IPS DF 6.9 (cell line): Measurements from ENCODE around the gene CALD1.

Experiments used
- DNase-seq: peaks from one replicate; pipeline ENCODE4 v3.0.0-alpha.2; 2013; ENCODE audit warnings: low read depth, low spot score
- H3K27ac ChIP-seq: one replicate; pipeline ENCODE4 v1.5.1; 2013; ENCODE audit warnings: low read length, control low read depth
- H3K27me3 ChIP-seq: 2 replicates; pipeline ENCODE4 v1.6.1; 2013; ENCODE audit warnings: mild to moderate bottlenecking, low read length; ENCODE audit not compliant: control insufficient read depth, insufficient read depth
- H3K36me3 ChIP-seq: 2 replicates; pipeline ENCODE4 v1.6.1; 2013; ENCODE audit warnings: low read length; ENCODE audit not compliant: control insufficient read depth, insufficient read depth
- H3K4me1 ChIP-seq: 2 replicates; pipeline ENCODE4 v1.6.1; 2013; ENCODE audit warnings: low read length; ENCODE audit not compliant: control insufficient read depth, insufficient read depth
- H3K4me3 ChIP-seq: 2 replicates; pipeline ENCODE4 v1.5.1; 2013; ENCODE audit warnings: mild to moderate bottlenecking, low read length
- H3K9me3 ChIP-seq: 2 replicates; pipeline ENCODE4 v1.6.1; 2013; ENCODE audit warnings: low read length, inconsistent platforms; ENCODE audit not compliant: control insufficient read depth, insufficient read depth
- WGBS: extraction: QIAGEN DNeasy Blood & Tissue Kit; methylation state at CpG from one replicate; pipeline ENCODE4 v1.1.7; 2013; ENCODE audit warnings: mixed read lengths, missing lambda C conversion rate; ENCODE audit not compliant: insufficient read length, insufficient coverage; 5-methylcytosine and 5-hydroxymethylcytosine counted together

CALD1 gene

DNA sequence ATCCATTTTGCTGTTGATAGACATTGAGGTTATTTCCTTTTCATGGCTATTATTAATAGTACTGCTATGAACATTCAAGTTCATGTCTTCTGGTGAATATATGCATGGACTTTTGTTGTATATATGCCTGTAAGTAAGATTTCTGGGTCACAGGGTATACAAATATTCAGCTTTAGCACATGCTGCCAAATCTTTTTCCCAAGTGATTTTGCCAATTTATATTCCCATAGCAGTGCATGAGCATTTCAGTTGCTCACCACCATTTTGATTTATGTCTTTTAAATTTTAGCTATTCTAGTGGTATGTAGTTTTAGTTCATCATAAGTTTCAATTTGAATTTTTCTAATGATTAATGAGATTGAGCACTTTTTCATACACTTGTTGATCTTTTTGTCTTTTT, 59.9 kb downstream of the CALD1 start:
- Histone ChIP-seq H3K4me3 (no peak overlapping the region), H3K27me3 (no peaks in the 10 kb centered on the region), H3K9me3 (peaks cover 1% of the 10 kb centered on the region; the same call in 1 of the 2 replicates), H3K27ac (no peak overlapping the region), H3K36me3 (no peaks in the 10 kb centered on the region), H3K4me1 (no peaks in the 10 kb centered on the region)
- DNase-seq: no peak

GRCh38 chr7:134842062-134842461, 62.6 kb downstream of the CALD1 start:
- no peaks in the 10 kb centered on the region for H3K27me3 ChIP-seq
- H3K4me1 ChIP-seq: no peaks in the 10 kb centered on the region
- no peak for DNase-seq
- 0 out of 2 replicates have a peak, but pooled peaks cover 4% of the 10 kb centered on the region for H3K36me3 ChIP-seq
- H3K4me3 ChIP-seq: no peak overlapping the region
- peaks cover 1% of the 10 kb centered on the region; the same call in 1 of the 2 replicates for H3K9me3 ChIP-seq
- no peak overlapping the region for H3K27ac ChIP-seq

DNA sequence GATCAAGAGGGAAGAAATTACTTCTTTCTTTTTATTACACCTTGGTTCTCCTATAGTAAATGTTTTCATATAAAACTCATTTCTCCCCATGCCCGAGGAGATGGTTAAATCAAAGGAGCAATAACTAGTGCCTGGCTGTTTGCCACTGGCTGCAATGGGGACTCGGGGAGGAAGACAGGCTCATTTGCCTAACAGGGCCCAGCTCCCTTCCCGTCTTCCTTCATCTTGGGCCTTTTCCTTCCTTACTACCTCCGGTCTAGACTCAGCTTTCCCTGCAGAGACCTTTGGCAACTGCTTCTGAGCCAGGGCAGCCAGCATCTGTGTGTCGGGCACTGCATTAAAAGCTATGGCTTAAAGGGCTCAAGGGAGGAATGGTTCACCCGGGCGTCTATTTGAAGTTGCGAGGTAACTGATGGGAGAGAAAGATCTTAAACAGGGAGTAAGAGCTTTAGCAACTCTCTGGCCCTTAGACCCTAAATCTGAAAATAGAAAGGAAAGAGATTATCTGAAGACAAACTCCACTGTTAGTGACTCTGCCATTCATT, 63.5 kb downstream of the CALD1 start:
- H3K27me3 ChIP-seq: no peaks in the 10 kb centered on the region
- H3K36me3 ChIP-seq: 0 out of 2 replicates have a peak, but pooled peaks cover 4% of the 10 kb centered on the region
- no peak overlapping the region for H3K27ac ChIP-seq
- no peak overlapping the region for H3K4me3 ChIP-seq
- no CpG with 5 or more reads among the region's 8 CpGs for WGBS
- H3K9me3 ChIP-seq: peaks cover 1% of the 10 kb centered on the region; the same call in 1 of the 2 replicates
- no peaks in the 10 kb centered on the region for H3K4me1 ChIP-seq
- no peak for DNase-seq

- H3K4me1 ChIP-seq: no peaks in the 10 kb centered on the region
- no peaks in the 10 kb centered on the region for H3K27me3 ChIP-seq
- no peak overlapping the region for H3K4me3 ChIP-seq
- H3K36me3 ChIP-seq: 0 out of 2 replicates have a peak, but pooled peaks cover 4% of the 10 kb centered on the region
- peaks cover 1% of the 10 kb centered on the region; the same call in 1 of the 2 replicates for H3K9me3 ChIP-seq
- H3K27ac ChIP-seq: no peak overlapping the region
- no peak for DNase-seq
These were observed 64.8 kb downstream of the CALD1 start for GRCh38 chr7:134844200-134844599.

GRCh38 chr7:134845461-134845860, 66.0 kb downstream of the CALD1 start:
- no peak overlapping the region for H3K4me3 ChIP-seq
- no peak for DNase-seq
- H3K9me3 ChIP-seq: peaks cover 1% of the 10 kb centered on the region; the same call in 1 of the 2 replicates
- H3K36me3 ChIP-seq: 0 out of 2 replicates have a peak, but pooled peaks cover 4% of the 10 kb centered on the region
- WGBS: no CpG with 5 or more reads among the region's 3 CpGs
- H3K27ac ChIP-seq: no peak overlapping the region
- H3K4me1 ChIP-seq: no peaks in the 10 kb centered on the region
- H3K27me3 ChIP-seq: no peaks in the 10 kb centered on the region

DNA sequence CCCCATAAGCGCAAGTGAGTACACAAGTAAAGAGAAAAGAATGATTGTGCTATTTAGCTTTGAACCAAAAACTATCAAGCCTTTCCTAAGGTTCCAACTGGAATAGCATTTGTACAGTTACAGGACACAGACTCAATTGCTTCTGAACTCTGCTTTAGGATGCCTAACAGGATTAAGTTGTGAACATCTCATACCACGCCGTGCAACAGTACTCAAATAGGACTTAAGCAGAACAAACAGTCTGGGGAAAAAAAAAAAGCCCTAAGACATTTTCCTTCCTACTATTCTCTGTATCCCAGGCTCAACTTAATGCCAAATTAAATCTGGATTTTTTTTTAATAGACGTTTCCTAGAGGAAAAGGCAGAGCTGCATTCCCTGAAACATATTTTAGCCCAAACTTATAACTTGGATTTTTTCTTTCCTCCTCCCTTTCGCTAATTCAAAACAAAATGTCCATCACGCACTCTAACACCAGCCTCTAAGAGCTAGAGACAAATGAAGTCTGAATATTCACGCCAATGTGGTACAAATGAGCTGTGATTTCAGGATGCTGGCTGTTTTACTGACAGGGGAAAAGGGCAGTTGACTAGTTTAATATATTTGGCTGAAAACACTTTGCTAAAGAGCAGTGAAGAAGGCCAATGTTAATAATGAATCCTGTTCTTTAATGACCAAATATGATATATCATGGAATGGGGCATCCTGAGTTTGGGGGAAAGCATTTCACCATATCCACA, 68.6 kb downstream of the CALD1 start:
- Histone ChIP-seq H3K27ac (no peak overlapping the region), H3K27me3 (no peaks in the 10 kb centered on the region), H3K4me1 (no peaks in the 10 kb centered on the region), H3K4me3 (no peak overlapping the region), H3K9me3 (no peaks in the 10 kb centered on the region), H3K36me3 (0 out of 2 replicates have a peak, but pooled peaks cover 4% of the 10 kb centered on the region)
- WGBS: 100% methylated on average over 2 of the region's 7 CpGs
- no peak for DNase-seq

DNA sequence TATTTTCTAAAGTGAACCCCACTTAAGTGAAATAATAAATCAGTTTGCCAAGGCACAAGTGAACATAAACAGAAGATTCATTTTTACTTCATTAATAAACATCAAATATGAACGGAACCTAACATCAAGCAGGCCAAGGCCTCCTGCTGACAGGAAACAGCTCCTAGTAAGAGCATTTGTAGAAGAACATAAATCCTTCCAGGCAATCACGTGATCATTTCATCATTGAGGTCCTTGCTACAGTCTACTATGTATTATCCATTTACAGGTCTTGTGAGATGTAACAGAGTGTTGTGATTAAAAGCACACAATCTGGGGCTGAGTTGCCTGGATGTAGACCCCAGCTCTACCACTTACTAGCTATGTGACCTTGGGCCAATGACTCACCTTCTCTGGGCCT, 70.6 kb downstream of the CALD1 start:
- Histone ChIP-seq H3K27ac (no peak overlapping the region), H3K4me3 (no peak overlapping the region), H3K9me3 (no peaks in the 10 kb centered on the region), H3K4me1 (peaks cover 3% of the 10 kb centered on the region), H3K27me3 (no peaks in the 10 kb centered on the region), H3K36me3 (0 out of 2 replicates have a peak, but pooled peaks cover 4% of the 10 kb centered on the region)
- DNase-seq: no peak
- no CpG with 5 or more reads among the region's 2 CpGs for WGBS

DNA sequence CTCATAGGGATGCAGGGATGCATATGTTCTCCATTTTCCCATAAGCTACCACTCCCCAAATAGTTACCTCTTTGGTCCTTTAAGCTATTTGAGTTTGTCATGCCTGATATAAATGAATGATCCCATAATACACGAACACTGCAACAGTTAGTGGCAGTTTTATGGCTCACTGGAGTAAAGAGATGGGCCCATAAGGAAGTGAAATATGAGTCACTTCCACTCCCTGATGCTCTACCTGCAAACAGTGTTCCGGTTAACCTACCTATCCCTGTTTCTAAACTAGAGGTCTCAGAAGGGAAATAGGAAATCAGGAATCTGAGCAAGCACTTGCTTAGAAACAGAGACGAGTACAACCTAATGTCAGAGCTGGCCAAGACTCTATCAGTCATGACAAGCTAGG, 71.7 kb downstream of the CALD1 start:
- Histone ChIP-seq H3K27me3 (no peaks in the 10 kb centered on the region), H3K4me1 (peaks cover 6% of the 10 kb centered on the region), H3K27ac (no peak overlapping the region), H3K4me3 (no peak overlapping the region), H3K9me3 (no peaks in the 10 kb centered on the region), H3K36me3 (0 out of 2 replicates have a peak, but pooled peaks cover under 1% of the 10 kb centered on the region)
- WGBS: no CpG with 5 or more reads among the region's 3 CpGs
- DNase-seq: no peak

DNA sequence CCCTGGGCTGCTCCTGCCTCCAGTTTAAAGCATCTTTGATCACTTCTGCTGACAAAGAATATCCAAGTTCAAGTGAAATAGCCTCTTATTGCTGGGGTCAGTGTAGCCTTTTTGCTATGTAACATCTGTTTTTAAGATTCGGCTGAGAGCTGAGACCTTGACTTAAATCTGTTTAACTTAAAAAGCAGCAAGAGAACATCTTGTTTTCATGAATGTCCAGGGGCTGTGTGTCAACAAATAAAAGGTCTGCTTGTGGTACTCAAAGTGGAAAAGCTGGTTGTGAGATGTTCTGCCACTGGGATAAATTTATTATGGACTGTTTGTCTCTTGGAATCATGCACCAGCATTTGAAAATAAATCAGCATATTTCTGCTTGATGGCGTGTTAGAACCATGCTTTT, 73.2 kb downstream of the CALD1 start:
- Histone ChIP-seq H3K4me1 (peaks cover 6% of the 10 kb centered on the region), H3K9me3 (no peaks in the 10 kb centered on the region), H3K27ac (no peak overlapping the region), H3K4me3 (no peak overlapping the region), H3K36me3 (no peaks in the 10 kb centered on the region), H3K27me3 (no peaks in the 10 kb centered on the region)
- WGBS: no CpG with 5 or more reads among the region's 2 CpGs
- DNase-seq: no peak

DNA sequence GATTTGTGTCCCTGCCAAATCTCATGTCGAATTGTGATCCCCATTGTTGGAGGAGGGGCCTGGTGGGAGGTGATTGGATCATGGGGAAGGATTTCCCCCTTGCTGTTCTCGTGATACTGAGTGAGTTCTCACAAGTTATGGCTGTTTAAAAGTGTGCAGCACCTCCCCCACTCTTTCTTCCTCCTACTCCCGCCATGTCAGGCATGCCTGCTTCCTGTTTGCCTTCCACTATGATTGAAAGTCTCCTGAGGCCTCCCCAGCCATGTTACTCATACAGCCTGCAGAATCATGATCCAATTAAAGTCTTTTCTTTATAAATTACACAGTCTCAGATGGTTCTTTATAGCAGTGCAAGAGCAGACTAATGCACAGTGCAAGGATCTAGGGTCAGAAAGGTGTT, 75.4 kb downstream of the CALD1 start:
- Histone ChIP-seq H3K4me3 (no peak overlapping the region), H3K4me1 (peaks cover 6% of the 10 kb centered on the region), H3K27ac (no peak overlapping the region), H3K36me3 (no peaks in the 10 kb centered on the region), H3K9me3 (no peaks in the 10 kb centered on the region), H3K27me3 (no peaks in the 10 kb centered on the region)
- no CpG with 5 or more reads among the region's 3 CpGs for WGBS
- DNase-seq: no peak

DNA sequence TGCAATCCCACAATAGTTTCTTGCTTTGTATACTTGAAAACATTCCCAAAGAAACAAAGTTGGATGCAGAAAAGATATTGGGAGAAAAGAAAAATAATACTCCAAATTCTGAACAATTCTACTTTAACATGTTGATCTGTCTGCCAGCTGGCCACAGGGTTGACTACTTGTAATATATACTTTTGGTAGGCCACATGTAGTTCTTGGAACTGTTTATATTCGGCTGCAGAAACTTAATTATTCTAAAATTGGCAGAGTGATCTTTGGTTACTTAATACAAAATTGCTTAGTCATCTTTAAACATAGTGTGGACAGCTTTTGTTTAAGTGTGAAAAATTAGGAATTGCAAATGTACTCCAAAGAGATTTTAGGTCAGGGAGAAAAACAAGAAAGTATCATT, 76.0 kb downstream of the CALD1 start:
- Histone ChIP-seq H3K27ac (no peak overlapping the region), H3K4me1 (peaks cover 6% of the 10 kb centered on the region), H3K36me3 (no peaks in the 10 kb centered on the region), H3K9me3 (no peaks in the 10 kb centered on the region), H3K27me3 (no peaks in the 10 kb centered on the region), H3K4me3 (no peak overlapping the region)
- no peak for DNase-seq
- no CpG with 5 or more reads among the region's 1 CpG for WGBS
